ENCODE measurements around the gene PPP1R1B.

DNA sequence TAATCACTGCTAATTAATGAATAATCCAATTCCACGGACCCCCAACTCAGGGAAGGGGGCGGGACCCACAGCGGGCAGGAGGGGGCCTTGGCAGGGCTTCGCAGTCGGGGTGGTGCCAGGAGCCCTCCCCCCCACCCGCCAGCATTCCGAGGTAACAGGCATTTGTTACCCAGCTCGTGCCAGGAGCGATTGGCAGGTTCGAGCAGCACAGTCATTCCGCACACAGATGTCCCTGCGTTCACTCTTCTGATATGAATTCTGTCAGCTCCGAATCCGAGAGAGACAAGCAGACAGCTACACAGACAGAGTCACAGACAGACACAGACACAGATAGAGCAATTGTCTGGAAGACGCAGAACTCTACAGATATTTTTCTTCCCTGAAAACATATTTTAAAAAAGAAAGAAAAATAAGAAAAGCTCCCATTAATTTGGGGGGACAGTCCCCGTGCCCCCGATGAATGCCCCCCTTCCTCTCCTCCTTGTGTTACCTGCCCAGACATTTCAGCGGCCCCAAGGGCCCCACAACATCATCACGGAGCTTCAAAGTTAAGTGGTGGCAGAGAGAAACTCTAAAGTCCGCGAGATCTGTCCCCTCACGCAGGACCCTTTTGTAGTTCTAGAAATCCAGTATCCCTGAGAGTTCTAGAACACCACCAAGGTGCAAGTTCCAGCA, 29.2 kb upstream of the PPP1R1B start:
- TF ChIP-seq, protein P1, sequence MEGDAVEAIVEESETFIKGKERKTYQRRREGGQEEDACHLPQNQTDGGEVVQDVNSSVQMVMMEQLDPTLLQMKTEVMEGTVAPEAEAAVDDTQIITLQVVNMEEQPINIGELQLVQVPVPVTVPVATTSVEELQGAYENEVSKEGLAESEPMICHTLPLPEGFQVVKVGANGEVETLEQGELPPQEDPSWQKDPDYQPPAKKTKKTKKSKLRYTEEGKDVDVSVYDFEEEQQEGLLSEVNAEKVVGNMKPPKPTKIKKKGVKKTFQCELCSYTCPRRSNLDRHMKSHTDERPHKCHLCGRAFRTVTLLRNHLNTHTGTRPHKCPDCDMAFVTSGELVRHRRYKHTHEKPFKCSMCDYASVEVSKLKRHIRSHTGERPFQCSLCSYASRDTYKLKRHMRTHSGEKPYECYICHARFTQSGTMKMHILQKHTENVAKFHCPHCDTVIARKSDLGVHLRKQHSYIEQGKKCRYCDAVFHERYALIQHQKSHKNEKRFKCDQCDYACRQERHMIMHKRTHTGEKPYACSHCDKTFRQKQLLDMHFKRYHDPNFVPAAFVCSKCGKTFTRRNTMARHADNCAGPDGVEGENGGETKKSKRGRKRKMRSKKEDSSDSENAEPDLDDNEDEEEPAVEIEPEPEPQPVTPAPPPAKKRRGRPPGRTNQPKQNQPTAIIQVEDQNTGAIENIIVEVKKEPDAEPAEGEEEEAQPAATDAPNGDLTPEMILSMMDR (IDR thresholded peaks at IDR 0.05), result no peak
- TF ChIP-seq EZH2 (IDR thresholded peaks at IDR 0.05; ENCODE audit: borderline replicate concordance, insufficient read depth, low read depth, low read length, poor library complexity, severe bottlenecking), result no peak

Measured in B cell (primary cell).